ELF-1 (cell line): ENCODE measurements around the gene LSR.

ENCODE experiments used
- DNase-seq: peaks from one replicate; pipeline ENCODE4 v3.0.0-alpha.2; 2016; ENCODE audit warnings: low read depth, low spot score

LSR gene

GRCh38 chr19:35247526-35248309, 1.1 kb upstream of the LSR start:
- peak; percentile 98 for DNase-seq

GRCh38 chr19:35249146-35249847, 495 bp downstream of the LSR start:
- no peak for DNase-seq

- DNase-seq: no peak
Measured at GRCh38 chr19:35249848-35250711, 1.3 kb downstream of the LSR start.

GRCh38 chr19:35251456-35251855, 2.7 kb downstream of the LSR start:
- no peak for DNase-seq

GRCh38 chr19:35253316-35254286, 4.8 kb downstream of the LSR start:
- no peak for DNase-seq

GRCh38 chr19:35254341-35255297, 5.8 kb downstream of the LSR start:
- DNase-seq: no peak

GRCh38 chr19:35256566-35256965, 7.8 kb downstream of the LSR start:
- DNase-seq: no peak

GRCh38 chr19:35257113-35257461, 8.3 kb downstream of the LSR start:
- no peak for DNase-seq

GRCh38 chr19:35260694-35261304, 12.0 kb downstream of the LSR start:
- no peak for DNase-seq

GRCh38 chr19:35261356-35262100, 12.7 kb downstream of the LSR start:
- no peak for DNase-seq

GRCh38 chr19:35262101-35262761, 13.4 kb downstream of the LSR start:
- DNase-seq: no peak

GRCh38 chr19:35264268-35265125, 15.7 kb downstream of the LSR start:
- DNase-seq: no peak

GRCh38 chr19:35265126-35265899, 16.5 kb downstream of the LSR start:
- DNase-seq: no peak

- DNase-seq: no peak
Measured at GRCh38 chr19:35265900-35266519, 17.2 kb downstream of the LSR start.

GRCh38 chr19:35266520-35267352, 17.9 kb downstream of the LSR start:
- no peak for DNase-seq
